ENCODE results near the gene APOH. TPM values are rescaled to one million over a fixed set of nuclear protein-coding genes. Genes with fewer than 3 reads are reported as not detected.

APOH gene
- total RNA-seq, 3 donors from 2014 or later (not counting 1 experiment from before 2014, with no cell fraction given) = not detected

DNA sequence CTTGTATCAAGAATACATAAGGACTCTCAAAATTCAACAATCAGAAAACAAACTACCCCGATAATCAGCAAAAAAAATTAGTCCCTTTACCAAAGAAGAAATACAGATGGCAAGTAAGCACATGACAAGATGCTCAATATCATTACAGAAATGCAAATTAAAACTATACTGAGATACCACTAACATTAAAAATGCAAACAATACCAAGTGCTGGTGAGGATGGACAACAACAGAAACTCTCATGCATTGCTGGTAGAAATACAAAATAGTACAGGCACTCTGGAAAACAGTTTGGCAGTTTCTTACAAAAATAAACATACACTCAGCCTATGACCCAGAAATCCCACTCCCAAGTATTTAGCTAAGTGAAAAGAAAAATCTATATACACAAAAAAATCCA is 44.8 kb downstream of the APOH start:
- H3K27me3 ChIP-seq (ENCODE audit: control insufficient read depth, insufficient read depth, low read length) = no peaks in the 10 kb centered on the region
- H3K4me3 ChIP-seq (ENCODE audit: low read length) = no peak overlapping the region
- no peaks in the 10 kb centered on the region for H3K9me3 ChIP-seq (ENCODE audit: control insufficient read depth, insufficient read depth, low read length)
- Mint-ChIP-seq H3K27ac (no peak overlapping the region), H3K36me3 (no peaks in the 10 kb centered on the region), H3K4me3 (no peak overlapping the region), H3K4me1 (no peaks in the 10 kb centered on the region), H3K9me3 (no peaks in the 10 kb centered on the region), H3K27me3 (ENCODE audit: low read depth in 2 of 2) (no peaks in the 10 kb centered on the region)
- ATAC-seq (no peak), DNase-seq (no peak)
- H3K4me1 ChIP-seq (ENCODE audit: control insufficient read depth, insufficient read depth, low read length) = no peaks in the 10 kb centered on the region
- H3K36me3 ChIP-seq (ENCODE audit: control insufficient read depth, insufficient read depth, low read length) = no peaks in the 10 kb centered on the region
- TF ChIP-seq, protein P1, sequence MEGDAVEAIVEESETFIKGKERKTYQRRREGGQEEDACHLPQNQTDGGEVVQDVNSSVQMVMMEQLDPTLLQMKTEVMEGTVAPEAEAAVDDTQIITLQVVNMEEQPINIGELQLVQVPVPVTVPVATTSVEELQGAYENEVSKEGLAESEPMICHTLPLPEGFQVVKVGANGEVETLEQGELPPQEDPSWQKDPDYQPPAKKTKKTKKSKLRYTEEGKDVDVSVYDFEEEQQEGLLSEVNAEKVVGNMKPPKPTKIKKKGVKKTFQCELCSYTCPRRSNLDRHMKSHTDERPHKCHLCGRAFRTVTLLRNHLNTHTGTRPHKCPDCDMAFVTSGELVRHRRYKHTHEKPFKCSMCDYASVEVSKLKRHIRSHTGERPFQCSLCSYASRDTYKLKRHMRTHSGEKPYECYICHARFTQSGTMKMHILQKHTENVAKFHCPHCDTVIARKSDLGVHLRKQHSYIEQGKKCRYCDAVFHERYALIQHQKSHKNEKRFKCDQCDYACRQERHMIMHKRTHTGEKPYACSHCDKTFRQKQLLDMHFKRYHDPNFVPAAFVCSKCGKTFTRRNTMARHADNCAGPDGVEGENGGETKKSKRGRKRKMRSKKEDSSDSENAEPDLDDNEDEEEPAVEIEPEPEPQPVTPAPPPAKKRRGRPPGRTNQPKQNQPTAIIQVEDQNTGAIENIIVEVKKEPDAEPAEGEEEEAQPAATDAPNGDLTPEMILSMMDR (IDR thresholded peaks at IDR 0.05) = no peak
- no peak overlapping the region for H3K27ac ChIP-seq (ENCODE audit: low read length)
- intact Hi-C loops (cut with micrococcal nuclease) = no loop called here
- 100% methylated on average over 1 of the region's 1 CpG for WGBS (ENCODE audit: insufficient coverage)

DNA sequence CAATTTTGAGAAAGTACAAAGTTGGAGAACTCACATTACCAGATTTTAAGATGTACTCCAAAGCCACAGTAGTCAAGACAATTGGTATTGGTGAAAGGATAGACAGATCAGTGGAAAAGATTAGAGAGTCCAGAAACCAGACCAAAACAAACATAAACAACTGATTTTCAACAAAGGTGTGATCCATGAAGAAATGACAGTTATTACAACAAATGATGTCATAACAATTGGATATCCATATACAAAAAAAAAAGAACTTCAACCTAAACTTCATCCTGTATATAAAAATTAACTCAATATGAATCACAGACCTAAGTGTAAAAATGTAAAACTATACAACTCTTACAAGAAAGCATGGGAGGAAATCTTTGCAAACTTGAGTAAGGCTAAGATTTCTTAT is 45.7 kb downstream of the APOH start:
- no peaks in the 10 kb centered on the region for H3K27me3 Mint-ChIP-seq (ENCODE audit: low read depth in 2 of 2)
- TF ChIP-seq, protein P1 (IDR thresholded peaks at IDR 0.05) = no peak
- ATAC-seq = no peak
- Histone ChIP-seq H3K4me1 (ENCODE audit: control insufficient read depth, insufficient read depth, low read length) (no peaks in the 10 kb centered on the region), H3K27me3 (ENCODE audit: control insufficient read depth, insufficient read depth, low read length) (no peaks in the 10 kb centered on the region), H3K9me3 (ENCODE audit: control insufficient read depth, insufficient read depth, low read length) (no peaks in the 10 kb centered on the region), H3K36me3 (ENCODE audit: control insufficient read depth, insufficient read depth, low read length) (no peaks in the 10 kb centered on the region), H3K4me3 (ENCODE audit: low read length) (no peak overlapping the region), H3K27ac (ENCODE audit: low read length) (no peak overlapping the region)
- DNase-seq = no peak
- no peaks in the 10 kb centered on the region for H3K36me3 Mint-ChIP-seq
- intact Hi-C loops (cut with micrococcal nuclease) = no loop called here
- H3K27ac Mint-ChIP-seq = no peak overlapping the region
- H3K4me1 Mint-ChIP-seq = no peaks in the 10 kb centered on the region
- no peak overlapping the region for H3K4me3 Mint-ChIP-seq
- no peaks in the 10 kb centered on the region for H3K9me3 Mint-ChIP-seq

DNA sequence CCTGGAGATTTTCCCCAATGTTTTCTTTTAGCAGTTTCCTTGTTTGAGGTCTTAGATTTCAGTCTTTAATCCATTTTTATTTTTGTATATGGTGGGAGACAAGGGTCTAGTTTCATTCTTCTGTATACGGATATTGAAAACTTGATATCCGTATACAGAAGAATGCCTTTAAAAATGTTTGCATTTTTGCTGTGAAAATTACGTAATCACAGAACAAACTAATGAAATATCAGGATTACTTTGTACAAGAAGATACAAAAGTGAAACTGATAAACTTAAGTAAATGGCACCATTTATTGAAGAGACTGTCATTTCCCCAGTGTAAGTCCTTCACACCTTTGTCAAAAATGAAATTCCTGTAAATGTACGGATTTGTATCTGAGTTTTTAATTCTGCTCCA is 50.6 kb downstream of the APOH start:
- no peaks in the 10 kb centered on the region for H3K27me3 ChIP-seq (ENCODE audit: control insufficient read depth, insufficient read depth, low read length)
- no peaks in the 10 kb centered on the region for H3K4me1 ChIP-seq (ENCODE audit: control insufficient read depth, insufficient read depth, low read length)
- Mint-ChIP-seq H3K9me3 (no peaks in the 10 kb centered on the region), H3K4me1 (no peaks in the 10 kb centered on the region), H3K27ac (no peak overlapping the region), H3K36me3 (no peaks in the 10 kb centered on the region), H3K4me3 (no peak overlapping the region), H3K27me3 (ENCODE audit: low read depth in 2 of 2) (no peaks in the 10 kb centered on the region)
- intact Hi-C loops (cut with micrococcal nuclease) = no loop called here
- DNase-seq = no peak
- H3K27ac ChIP-seq (ENCODE audit: low read length) = no peak overlapping the region
- H3K9me3 ChIP-seq (ENCODE audit: control insufficient read depth, insufficient read depth, low read length) = no peaks in the 10 kb centered on the region
- ATAC-seq = no peak
- TF ChIP-seq, protein P1 (IDR thresholded peaks at IDR 0.05) = no peak
- 86% methylated on average over 1 of the region's 4 CpGs for WGBS (ENCODE audit: insufficient coverage)
- no peaks in the 10 kb centered on the region for H3K36me3 ChIP-seq (ENCODE audit: control insufficient read depth, insufficient read depth, low read length)
- no peak overlapping the region for H3K4me3 ChIP-seq (ENCODE audit: low read length)

DNA sequence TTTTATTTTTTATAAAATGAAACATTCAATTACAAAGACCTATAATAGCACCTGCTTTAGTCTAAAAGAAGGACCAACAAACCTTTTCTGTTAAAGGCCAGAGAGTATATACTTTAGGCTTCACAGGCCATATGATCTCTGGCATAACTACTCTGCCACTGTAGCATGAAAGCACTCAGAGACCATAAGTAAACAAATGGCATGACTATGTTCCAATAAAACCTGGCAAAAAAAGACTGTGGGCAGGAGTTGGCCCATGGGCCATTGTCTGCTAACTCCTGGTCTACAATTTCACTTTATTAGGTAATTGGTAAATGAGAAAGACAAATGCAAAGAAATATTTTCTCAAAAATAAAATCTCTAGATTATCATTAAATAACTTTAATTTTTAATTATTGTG is 52.2 kb downstream of the APOH start:
- TF ChIP-seq, protein P1 (IDR thresholded peaks at IDR 0.05) = no peak
- Mint-ChIP-seq H3K4me3 (no peak overlapping the region), H3K27me3 (ENCODE audit: low read depth in 2 of 2) (no peaks in the 10 kb centered on the region), H3K9me3 (no peaks in the 10 kb centered on the region), H3K4me1 (no peaks in the 10 kb centered on the region), H3K27ac (no peak overlapping the region), H3K36me3 (no peaks in the 10 kb centered on the region)
- Histone ChIP-seq H3K27ac (ENCODE audit: low read length) (no peak overlapping the region), H3K4me3 (ENCODE audit: low read length) (no peak overlapping the region), H3K36me3 (ENCODE audit: control insufficient read depth, insufficient read depth, low read length) (no peaks in the 10 kb centered on the region), H3K4me1 (ENCODE audit: control insufficient read depth, insufficient read depth, low read length) (no peaks in the 10 kb centered on the region), H3K27me3 (ENCODE audit: control insufficient read depth, insufficient read depth, low read length) (no peaks in the 10 kb centered on the region), H3K9me3 (ENCODE audit: control insufficient read depth, insufficient read depth, low read length) (no peaks in the 10 kb centered on the region)
- DNase-seq (no peak), ATAC-seq (no peak)
- intact Hi-C loops (cut with micrococcal nuclease) = no loop called here
